ENCODE data around the gene PKIG. TPM values are rescaled to one million over a fixed set of nuclear protein-coding genes. Genes with fewer than 3 reads are reported as not detected.

Gene PKIG
- total and polyA plus RNA-seq, 10 of the 15 experiments (the other 5 are each of a cell fraction or from before 2014, with no cell fraction given), result 5.7 to 82.3 (median 39.7) TPM

- TF ChIP-seq EZH2 (IDR thresholded peaks at IDR 0.05; ENCODE audit: borderline replicate concordance, control insufficient read depth, low read depth, low read length), result no peak
- TF ChIP-seq ZBTB33 (IDR thresholded peaks at IDR 0.05), result no peak
- TF ChIP-seq SPI1 (IDR thresholded peaks at IDR 0.05; ENCODE audit: borderline replicate concordance, insufficient read depth, low read depth, low read length), result peak; percentile 73
- TF ChIP-seq NFIC (IDR thresholded peaks at IDR 0.05; ENCODE audit: low read depth, low read length), result peak; percentile 25; the same call in 1 of the 2 replicates
- peak; percentile 36; the same call in 1 of the 2 replicates for TF ChIP-seq IKZF1 (conservative IDR thresholded peaks at IDR 0.05)
- TF ChIP-seq DPF2 (IDR thresholded peaks at IDR 0.05), result no peak; the same call in 1 of the 2 replicates
- no peak for TF ChIP-seq ELK1 (IDR thresholded peaks at IDR 0.05; ENCODE audit: low read depth, low read length)
- TF ChIP-seq CEBPZ (IDR thresholded peaks at IDR 0.05; ENCODE audit: low read depth, low read length), result no peak
- TF ChIP-seq ETV6 (conservative IDR thresholded peaks at IDR 0.05 in 1 of 2, IDR thresholded peaks at IDR 0.05 in 1 of 2; ENCODE audit: borderline replicate concordance in 1 of 2, low read depth in 1 of 2), result no peak
- peak; percentile 75 for TF ChIP-seq MTA2 (IDR thresholded peaks at IDR 0.05; ENCODE audit: low read depth)
- no peak for TF ChIP-seq E4F1 (IDR thresholded peaks at IDR 0.05; ENCODE audit: borderline replicate concordance, partially characterized antibody)
- no peak for TF ChIP-seq IRF3 (IDR thresholded peaks at IDR 0.05)
- no peak for TF ChIP-seq IRF5 (IDR thresholded peaks at IDR 0.05; ENCODE audit: borderline replicate concordance)
- TF ChIP-seq NFYA (IDR thresholded peaks at IDR 0.05; ENCODE audit: borderline replicate concordance, low read depth, low read length), result no peak
- no peak for TF ChIP-seq CHD1 (IDR thresholded peaks at IDR 0.05; ENCODE audit: low read depth, low read length)
Observed at GRCh38 chr20:44587035-44587980, 4.9 kb downstream of the PKIG start (continued).
